GM12891 (cell line): Measurements from ENCODE around the gene GGNBP2.

Experiments
- POLR2A ChIP-seq: IDR thresholded peaks from 2 replicates; pipeline ENCODE4 v1.6.1; 2011; ENCODE audit warnings: low read depth, low read length, control low read depth
- POLR2AphosphoS5 ChIP-seq: IDR thresholded peaks from 2 replicates; pipeline ENCODE4 v1.6.1; 2011; ENCODE audit warnings: low read depth, low read length, control low read depth

- TF ChIP-seq POLR2AphosphoS5 (no peak), POLR2A (no peak)
Observed at GRCh38 chr17:36505171-36505570, 39.5 kb upstream of the GGNBP2 start.
